ENCODE measurements around the gene ZFAND2B.

The ZFAND2B gene

DNA sequence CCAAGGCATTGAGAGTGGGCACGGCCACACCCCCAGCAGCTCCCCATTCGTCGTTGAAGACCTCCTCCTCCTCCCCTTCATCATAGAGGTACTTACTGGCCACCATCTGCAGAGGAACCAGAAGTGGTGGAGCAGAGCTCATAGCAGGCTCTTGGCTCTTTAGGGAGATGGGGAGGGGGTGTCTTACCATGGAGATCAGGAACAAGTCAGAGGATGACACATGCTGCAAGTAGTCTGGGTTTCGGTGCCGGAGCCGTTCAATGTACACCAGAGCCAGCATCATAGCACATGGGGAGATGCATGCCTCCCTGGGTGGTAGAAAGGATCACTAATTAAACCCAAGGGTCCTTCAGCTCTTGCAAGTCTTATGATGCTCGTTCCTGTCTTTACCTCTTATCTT, 31.8 kb upstream of the ZFAND2B start:
- no peak for TF ChIP-seq POLR2A (IDR thresholded peaks at IDR 0.05; ENCODE audit: low read depth, low read length)
- no peak for FAIRE-seq
- DNase-seq (ENCODE audit: insufficient read length, low spot score): no peak

DNA sequence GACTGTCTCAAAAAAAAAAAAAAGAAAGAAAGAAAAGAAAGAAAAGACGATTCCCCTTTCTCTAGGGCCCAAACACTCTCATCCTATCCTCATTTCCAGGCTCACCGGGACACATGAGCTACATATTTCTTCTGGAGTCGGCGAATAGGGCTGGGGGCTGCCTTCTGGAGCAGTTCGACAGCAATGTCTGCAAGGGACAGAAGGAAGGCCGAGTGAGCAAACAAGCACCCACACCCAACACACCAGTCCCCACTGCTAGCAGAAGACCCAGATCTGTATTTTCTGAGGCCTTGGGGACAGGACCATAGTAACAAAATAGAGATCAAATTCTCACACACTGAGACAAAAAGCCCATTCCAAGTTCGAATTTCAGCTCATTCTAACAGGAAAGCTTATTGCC, 31.1 kb upstream of the ZFAND2B start:
- FAIRE-seq (no peak), DNase-seq (ENCODE audit: insufficient read length, low spot score) (no peak)
- TF ChIP-seq POU2F2 (IDR thresholded peaks at IDR 0.05; ENCODE audit: low read depth, low read length) (no peak), POLR2A (IDR thresholded peaks at IDR 0.05; ENCODE audit: low read depth, low read length) (no peak), POLR2AphosphoS5 (IDR thresholded peaks at IDR 0.05; ENCODE audit: low read depth, low read length) (no peak), TAF1 (IDR thresholded peaks at IDR 0.05; ENCODE audit: low read depth, low read length) (no peak), PAX5 (IDR thresholded peaks at IDR 0.05; ENCODE audit: insufficient read depth, low read length, severe bottlenecking) (no peak), SPI1 (IDR thresholded peaks at IDR 0.05; ENCODE audit: low read depth, low read length) (no peak)

DNA sequence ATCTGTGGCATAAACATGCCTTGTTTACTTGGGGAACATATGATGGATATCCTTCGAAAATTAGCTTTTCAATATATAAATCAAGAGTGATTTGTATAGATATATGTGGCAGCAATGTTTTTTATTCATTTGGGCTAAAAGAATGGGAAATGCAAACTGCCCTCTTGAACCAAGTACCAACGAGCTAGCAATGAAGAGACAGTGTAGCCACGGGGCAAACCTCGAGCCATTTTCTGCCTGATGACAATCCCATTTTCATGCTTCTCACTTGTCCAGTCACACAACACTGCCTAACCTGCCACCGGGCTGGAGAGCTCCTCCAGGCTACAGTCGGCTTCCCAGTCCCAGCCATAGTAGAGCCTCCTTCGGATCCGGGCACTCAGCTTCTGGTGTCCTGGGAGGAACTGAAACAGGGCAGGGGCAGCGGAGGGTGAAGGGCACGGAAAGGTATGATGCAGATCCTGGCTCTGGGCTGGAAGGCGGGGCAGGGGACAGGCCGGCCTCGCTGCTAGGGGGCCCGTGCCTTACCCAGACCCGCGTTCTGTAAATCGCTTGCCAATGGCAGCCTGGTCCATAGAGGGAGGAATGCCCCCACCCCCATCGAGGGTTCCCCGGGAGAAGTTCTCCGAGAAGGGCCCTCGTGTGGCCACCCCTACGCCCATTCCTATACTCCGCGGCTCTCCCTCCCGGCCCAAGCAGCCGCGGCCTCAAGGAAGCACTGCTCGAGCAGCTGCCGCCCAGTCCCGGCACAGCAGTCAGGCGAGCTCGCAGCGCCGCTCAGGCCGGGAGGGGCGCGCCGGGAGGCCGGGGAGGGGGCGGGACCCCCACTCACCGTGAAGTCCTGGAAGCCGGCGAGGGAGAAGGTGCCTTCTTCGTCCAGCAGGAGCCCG, 30.4 kb upstream of the ZFAND2B start:
- TF ChIP-seq POLR2A (IDR thresholded peaks at IDR 0.05; ENCODE audit: low read depth, low read length): no peak
- no peak for TF ChIP-seq POLR2AphosphoS5 (IDR thresholded peaks at IDR 0.05; ENCODE audit: low read depth, low read length)
- TF ChIP-seq PAX5 (IDR thresholded peaks at IDR 0.05; ENCODE audit: insufficient read depth, low read length, severe bottlenecking): peak; percentile 67
- TF ChIP-seq SPI1 (IDR thresholded peaks at IDR 0.05; ENCODE audit: low read depth, low read length): peak; percentile 92
- FAIRE-seq (peak; percentile 77), DNase-seq (ENCODE audit: insufficient read length, low spot score) (no peak)

DNA sequence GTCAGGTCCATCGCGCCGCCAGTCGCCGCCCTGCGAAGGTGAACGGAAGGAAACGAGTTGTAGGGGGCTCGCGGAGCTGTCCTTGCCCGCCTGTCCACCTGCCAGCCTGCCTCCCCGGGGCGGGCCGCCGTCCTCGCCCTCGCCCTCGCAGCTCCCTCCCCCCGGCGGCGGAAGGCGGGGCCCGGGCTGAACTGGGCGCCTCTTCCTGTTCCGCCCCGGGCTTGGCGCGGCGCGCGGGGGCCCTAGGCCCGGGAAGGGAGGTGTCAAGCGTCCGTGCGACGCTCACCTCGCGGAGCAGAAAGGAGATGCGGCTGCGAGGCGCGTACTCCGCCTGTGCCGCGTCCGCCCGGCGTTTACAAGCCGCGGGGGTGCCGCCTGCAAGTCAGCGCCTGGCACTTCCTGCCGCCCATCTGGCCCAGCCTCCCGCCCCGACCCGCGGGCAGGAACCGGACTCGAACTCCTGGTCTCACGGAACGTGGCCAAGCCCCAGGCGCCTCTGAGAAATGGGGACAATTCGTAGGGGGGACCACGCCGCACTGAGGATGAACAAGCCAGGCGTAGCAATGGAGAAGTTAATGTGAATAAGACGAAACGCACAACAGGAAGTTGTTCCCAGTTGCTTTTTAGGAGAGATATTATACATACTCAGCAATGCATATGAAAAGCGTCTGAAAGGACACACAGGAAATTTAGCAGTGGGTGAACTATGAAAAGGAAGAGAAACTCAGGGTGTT, 29.6 kb upstream of the ZFAND2B start, which contains the start of gene CNPPD1:
CNPPD1 (minus strand) TSS at position 108 of the 734 bp plus-strand sequence; CDS start at position 11, 97 bp downstream.
- FAIRE-seq (peak; percentile 96), DNase-seq (ENCODE audit: insufficient read length, low spot score) (peak; percentile 89)
- no peak for TF ChIP-seq POU2F2 (IDR thresholded peaks at IDR 0.05; ENCODE audit: low read depth, low read length)
- TF ChIP-seq TAF1 (IDR thresholded peaks at IDR 0.05; ENCODE audit: low read depth, low read length): peak; percentile 50; the same call in 1 of the 2 replicates
- peak; percentile 45; the same call in 1 of the 2 replicates for TF ChIP-seq SPI1 (IDR thresholded peaks at IDR 0.05; ENCODE audit: low read depth, low read length)
- TF ChIP-seq PAX5 (IDR thresholded peaks at IDR 0.05; ENCODE audit: insufficient read depth, low read length, severe bottlenecking): no peak
- TF ChIP-seq POLR2A (IDR thresholded peaks at IDR 0.05; ENCODE audit: low read depth, low read length): peak; percentile 85
- TF ChIP-seq POLR2AphosphoS5 (IDR thresholded peaks at IDR 0.05; ENCODE audit: low read depth, low read length): peak; percentile 73

DNA sequence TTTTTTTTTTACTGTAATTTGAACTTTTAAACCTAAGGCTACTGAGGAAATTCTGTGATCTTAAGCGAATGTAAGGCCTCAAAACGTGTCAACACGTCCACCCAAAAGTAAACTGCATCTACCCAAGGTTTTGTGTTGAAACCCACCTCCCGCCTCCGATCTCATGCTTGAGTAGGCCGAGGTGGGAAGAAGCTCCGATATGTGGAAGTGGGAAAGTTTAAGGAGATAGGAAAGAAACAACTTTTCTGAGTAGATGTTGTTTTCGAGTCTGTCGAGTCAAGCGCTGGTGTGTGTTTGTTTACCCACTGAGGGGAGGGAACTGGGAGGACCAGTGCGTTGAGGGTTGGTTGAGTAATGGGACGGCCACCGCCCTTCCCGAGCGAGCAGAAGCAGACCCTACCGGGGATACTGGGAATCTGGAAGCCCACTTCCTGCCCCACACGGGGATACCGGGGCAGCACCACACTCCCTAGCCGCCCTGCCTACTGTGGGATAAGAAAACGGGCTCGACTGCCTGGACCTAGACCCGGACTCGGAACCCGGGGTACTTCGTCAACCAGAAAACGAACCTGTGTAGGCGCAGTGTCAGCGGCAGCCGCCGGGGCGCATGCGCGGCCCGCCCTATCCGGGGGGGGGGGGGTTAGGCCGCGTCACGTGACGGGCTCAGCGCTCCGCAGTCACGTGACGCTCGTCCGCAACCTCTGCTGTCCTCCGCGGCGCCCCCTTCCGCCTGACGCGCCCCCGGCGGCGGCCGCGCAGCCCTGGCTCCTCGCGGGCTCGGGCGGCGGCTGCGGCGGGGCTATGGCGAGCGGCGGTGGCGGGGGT, 28.8 kb upstream of the ZFAND2B start, which contains the start of gene RETREG2:
RETREG2 (plus strand) TSS at position 724 of the 825 bp plus-strand sequence; CDS start at position 802, 78 bp downstream.
- no peak for TF ChIP-seq POU2F2 (IDR thresholded peaks at IDR 0.05; ENCODE audit: low read depth, low read length)
- peak; percentile 82 for TF ChIP-seq POLR2A (IDR thresholded peaks at IDR 0.05; ENCODE audit: low read depth, low read length)
- TF ChIP-seq SPI1 (IDR thresholded peaks at IDR 0.05; ENCODE audit: low read depth, low read length): peak; percentile 72
- peak; percentile 67 for TF ChIP-seq TAF1 (IDR thresholded peaks at IDR 0.05; ENCODE audit: low read depth, low read length)
- no peak for TF ChIP-seq PAX5 (IDR thresholded peaks at IDR 0.05; ENCODE audit: insufficient read depth, low read length, severe bottlenecking)
- peak; percentile 81 for TF ChIP-seq POLR2AphosphoS5 (IDR thresholded peaks at IDR 0.05; ENCODE audit: low read depth, low read length)
- peak; percentile 99 for FAIRE-seq
- peak; percentile 97 for DNase-seq (ENCODE audit: insufficient read length, low spot score)

DNA sequence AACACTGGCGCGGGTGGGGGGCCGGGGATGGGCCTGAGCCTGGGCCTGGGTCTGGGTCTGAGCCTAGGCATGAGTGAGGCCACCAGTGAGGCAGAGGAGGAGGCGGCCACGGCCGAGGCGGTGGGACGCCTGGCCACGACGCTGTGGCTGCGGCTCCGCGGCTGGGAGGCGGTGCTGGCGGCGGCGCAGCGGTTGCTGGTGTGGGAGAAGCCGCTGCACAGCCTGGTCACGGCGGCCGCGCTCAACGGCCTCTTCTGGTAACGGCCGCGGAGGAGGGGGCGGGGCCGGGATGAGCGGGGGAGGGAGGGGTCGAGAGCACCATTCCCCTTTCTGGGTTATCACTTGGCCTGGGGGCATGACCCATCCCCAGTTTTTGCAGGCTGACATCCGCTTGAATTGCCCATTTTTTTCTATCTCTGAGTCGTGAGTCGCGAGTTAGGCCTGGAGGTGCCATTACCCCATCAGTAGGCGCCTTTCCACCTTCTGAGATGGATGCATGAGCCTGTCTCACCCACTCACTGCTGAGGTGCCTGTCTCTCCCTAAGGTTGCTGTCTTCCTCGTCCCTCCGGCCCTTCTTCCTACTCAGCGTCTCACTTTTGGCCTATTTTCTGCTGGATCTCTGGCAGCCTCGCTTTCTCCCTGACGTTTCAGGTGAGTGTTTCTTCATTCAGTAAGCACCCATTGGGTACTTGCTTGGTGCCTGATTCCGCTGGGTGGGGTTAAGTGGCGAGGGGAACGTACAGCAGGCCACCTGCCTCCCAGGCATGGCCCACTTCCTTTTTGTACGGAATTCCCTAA, 28.0 kb upstream of the ZFAND2B start:
- FAIRE-seq: no peak
- no peak for DNase-seq (ENCODE audit: insufficient read length, low spot score)

DNA sequence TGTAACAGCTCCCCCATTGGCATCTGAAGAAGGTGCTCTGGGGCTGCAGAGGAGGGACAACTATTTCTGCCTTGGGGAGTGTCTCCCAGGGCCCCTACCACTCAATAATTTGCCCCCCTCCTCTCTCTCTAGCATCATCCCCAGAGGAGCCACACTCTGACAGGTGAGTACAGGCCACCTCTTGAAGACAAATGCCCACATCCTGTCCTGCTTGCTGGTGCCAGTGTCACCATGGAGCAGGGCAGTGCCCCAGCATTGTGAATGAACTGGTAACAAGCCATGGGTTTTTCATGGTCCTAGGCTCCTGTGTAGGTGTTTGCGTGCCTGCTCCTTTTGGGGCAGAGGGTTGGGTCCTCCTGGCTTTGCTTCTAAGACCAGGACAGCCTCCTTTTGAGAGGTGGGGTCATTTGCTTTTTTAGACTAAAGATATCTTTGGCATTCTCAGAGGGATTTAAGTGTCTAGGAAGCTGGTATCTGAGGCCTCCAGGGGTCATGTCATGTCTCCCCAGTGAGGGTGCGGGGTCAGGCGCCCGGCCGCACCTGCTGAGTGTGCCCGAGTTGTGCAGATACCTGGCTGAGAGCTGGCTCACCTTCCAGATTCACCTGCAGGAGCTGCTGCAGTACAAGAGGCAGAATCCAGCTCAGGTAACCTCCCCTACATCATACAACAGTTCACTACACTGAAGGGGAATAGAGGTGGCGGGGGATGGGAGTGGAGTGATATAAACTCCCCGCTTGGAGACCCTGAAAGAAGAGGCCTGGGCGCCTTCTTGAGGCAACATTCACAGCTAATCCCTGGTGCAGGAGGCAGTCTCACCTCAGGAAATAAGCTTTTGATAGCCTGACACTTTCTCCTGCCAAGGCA, 26.7 kb upstream of the ZFAND2B start:
- no peak for TF ChIP-seq PAX5 (IDR thresholded peaks at IDR 0.05; ENCODE audit: insufficient read depth, low read length, severe bottlenecking)
- TF ChIP-seq SPI1 (IDR thresholded peaks at IDR 0.05; ENCODE audit: low read depth, low read length): no peak
- no peak for TF ChIP-seq POLR2AphosphoS5 (IDR thresholded peaks at IDR 0.05; ENCODE audit: low read depth, low read length)
- no peak for TF ChIP-seq POLR2A (IDR thresholded peaks at IDR 0.05; ENCODE audit: low read depth, low read length)
- no peak for TF ChIP-seq POU2F2 (IDR thresholded peaks at IDR 0.05; ENCODE audit: low read depth, low read length)
- no peak for TF ChIP-seq TAF1 (IDR thresholded peaks at IDR 0.05; ENCODE audit: low read depth, low read length)
- DNase-seq (ENCODE audit: insufficient read length, low spot score) (no peak), FAIRE-seq (no peak)

More for the DNA sequence above, 28.0 kb upstream of the ZFAND2B start:
- TF ChIP-seq POLR2A (IDR thresholded peaks at IDR 0.05; ENCODE audit: low read depth, low read length) (no peak), SPI1 (IDR thresholded peaks at IDR 0.05; ENCODE audit: low read depth, low read length) (peak; percentile 25; the same call in 1 of the 2 replicates)

DNA sequence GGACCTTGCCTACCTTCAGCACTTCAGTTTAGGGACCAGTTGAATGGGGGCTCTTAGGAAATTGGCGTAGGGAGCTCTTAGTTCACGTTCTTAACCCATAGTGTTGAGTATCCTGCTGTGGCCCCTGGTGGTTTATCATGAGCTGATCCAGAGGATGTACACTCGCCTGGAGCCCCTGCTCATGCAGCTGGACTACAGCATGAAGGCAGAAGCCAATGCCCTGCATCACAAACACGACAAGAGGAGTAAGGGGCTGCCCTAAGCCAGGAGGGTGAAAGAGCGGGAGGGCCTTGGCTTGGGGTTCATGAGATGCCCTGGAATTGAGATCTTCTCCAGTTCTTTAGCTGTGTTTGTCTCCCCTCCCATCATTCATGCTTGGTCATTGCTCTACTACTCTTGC, 25.6 kb upstream of the ZFAND2B start:
- TF ChIP-seq POU2F2 (IDR thresholded peaks at IDR 0.05; ENCODE audit: low read depth, low read length) (no peak), POLR2AphosphoS5 (IDR thresholded peaks at IDR 0.05; ENCODE audit: low read depth, low read length) (no peak), TAF1 (IDR thresholded peaks at IDR 0.05; ENCODE audit: low read depth, low read length) (no peak), PAX5 (IDR thresholded peaks at IDR 0.05; ENCODE audit: insufficient read depth, low read length, severe bottlenecking) (no peak), POLR2A (IDR thresholded peaks at IDR 0.05; ENCODE audit: low read depth, low read length) (no peak), SPI1 (IDR thresholded peaks at IDR 0.05; ENCODE audit: low read depth, low read length) (no peak)
- DNase-seq (ENCODE audit: insufficient read length, low spot score) (no peak), FAIRE-seq (no peak)
